ENCODE measurements around the gene GPHN.

- TF ChIP-seq ZNF416 (CRISPR knock-in tag; IDR thresholded peaks at IDR 0.05), result no peak
- no peak for TF ChIP-seq CTCF (IDR thresholded peaks at IDR 0.05)
- no peak for TF ChIP-seq MAX (CRISPR knock-in tag; IDR thresholded peaks at IDR 0.05)
These were observed 376.2 kb downstream of the GPHN start for GRCh38 chr14:66884149-66884548.
